Omental fat pad (tissue), 4 donors: ENCODE results near the gene SF3B4. TPM values are rescaled to one million over a fixed set of nuclear protein-coding genes. Genes with fewer than 3 reads are reported as not detected.

Experiments used
- ATAC-seq: fragments of 150-250 bp; one replicate; pipeline ENCODE4 v1.9.1; 2016; ENCODE audit warnings: mild to moderate bottlenecking, moderate library complexity; ENCODE audit not compliant: low FRiP score
- DNase-seq: peaks from one replicate; pipeline ENCODE4 v3.0.0-alpha.2; 2019; ENCODE audit warnings: low spot score
- total RNA-seq, 4 donors: library from RNA; depleted of rRNA; stranded (reverse); fragments of >200 nt; gene quantifications; one replicate each; pipeline ENCODE4 v1.1.0, GENCODE V29; 2016
- TF ChIP-seq, protein P1 (sequence below), 3 donors: fragments of 450-650 bp; IDR thresholded peaks; one replicate each; pipeline ENCODE4 v1.5.1; 2016 to 2017; ENCODE audit warnings: antibody characterized with exemption in 3 of 3, mild to moderate bottlenecking in 3 of 3, moderate library complexity in 2 of 3

SF3B4 gene
- total RNA-seq, 4 donors from 2014 or later, result 6.0 to 17.4 (median 9.7) TPM

DNA sequence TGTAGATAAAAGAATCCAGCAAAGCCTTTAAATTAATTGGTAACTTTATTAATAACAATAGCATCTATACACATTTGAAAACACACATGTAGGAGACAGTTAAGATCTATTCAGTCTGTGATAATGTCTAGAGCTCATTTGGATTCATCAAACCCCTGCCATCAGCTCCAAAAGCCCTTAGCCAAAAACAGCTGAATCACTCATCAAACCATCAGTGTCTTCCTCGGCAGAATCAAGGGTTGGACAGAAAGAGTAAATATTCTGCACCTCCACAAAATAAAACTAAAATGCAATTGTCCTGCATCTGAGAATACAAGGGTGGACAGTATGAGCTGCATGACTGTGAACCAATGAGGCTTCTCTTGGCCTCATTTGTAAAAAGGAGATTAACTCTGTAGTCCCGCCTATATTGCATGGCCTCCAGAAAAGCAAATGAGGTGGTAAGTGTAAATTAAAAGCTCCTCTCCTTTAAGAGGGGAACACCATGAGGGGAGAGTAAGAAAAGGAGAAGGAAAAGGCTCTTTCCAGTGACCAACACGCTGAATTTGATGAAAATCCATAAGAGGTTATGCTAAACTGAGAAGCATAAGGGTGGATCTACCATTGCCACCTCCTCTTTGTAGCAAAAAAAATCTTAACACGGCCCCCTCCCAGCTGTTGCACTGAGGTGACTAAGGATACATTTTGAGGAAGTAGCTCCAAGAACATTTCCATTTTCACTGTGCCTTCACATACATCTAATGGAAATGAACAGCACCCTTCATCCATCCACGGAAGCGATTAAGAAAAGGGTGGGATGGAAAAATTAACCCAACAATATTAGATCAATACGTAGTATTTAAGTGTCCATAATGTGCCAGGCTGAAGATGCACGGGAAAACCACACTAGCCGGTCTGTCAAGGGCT lies 42.9 kb downstream of the SF3B4 start:
- DNase-seq (no peak), ATAC-seq (no peak)
- TF ChIP-seq, protein P1, sequence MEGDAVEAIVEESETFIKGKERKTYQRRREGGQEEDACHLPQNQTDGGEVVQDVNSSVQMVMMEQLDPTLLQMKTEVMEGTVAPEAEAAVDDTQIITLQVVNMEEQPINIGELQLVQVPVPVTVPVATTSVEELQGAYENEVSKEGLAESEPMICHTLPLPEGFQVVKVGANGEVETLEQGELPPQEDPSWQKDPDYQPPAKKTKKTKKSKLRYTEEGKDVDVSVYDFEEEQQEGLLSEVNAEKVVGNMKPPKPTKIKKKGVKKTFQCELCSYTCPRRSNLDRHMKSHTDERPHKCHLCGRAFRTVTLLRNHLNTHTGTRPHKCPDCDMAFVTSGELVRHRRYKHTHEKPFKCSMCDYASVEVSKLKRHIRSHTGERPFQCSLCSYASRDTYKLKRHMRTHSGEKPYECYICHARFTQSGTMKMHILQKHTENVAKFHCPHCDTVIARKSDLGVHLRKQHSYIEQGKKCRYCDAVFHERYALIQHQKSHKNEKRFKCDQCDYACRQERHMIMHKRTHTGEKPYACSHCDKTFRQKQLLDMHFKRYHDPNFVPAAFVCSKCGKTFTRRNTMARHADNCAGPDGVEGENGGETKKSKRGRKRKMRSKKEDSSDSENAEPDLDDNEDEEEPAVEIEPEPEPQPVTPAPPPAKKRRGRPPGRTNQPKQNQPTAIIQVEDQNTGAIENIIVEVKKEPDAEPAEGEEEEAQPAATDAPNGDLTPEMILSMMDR (IDR thresholded peaks at IDR 0.05), result no peak

DNA sequence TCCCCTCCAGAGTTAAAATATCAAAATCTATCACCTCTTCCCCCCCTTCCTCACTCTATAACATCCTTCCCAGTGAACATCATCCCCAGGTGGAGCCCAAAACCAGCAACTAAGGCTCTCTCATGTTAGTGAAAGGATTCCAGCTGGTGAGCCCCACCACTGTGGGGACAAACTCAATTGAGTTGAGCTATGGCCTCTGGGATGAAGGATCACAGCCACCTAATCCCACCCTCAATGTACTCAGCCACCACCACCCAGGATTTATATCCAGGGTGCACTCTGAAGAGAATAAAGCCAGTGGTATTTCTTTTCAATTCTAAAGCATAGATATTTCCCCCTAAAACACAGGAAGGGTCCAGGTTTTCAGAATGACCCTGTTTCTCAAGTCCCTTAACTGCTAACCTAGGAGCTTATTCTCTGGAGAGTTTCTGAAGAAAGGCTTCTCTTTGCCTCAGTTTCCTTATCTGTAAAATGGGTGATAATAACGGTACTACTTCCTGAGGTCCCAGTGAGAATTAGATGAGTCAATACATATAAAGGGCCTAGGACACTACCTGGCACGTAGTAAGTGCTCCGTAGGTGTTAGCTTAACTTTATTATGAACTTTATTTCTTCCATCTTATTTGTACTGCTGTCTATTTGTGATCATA lies 43.9 kb downstream of the SF3B4 start:
- DNase-seq, result no peak
- ATAC-seq, result no peak
- TF ChIP-seq, protein P1 (IDR thresholded peaks at IDR 0.05), result no peak

DNA sequence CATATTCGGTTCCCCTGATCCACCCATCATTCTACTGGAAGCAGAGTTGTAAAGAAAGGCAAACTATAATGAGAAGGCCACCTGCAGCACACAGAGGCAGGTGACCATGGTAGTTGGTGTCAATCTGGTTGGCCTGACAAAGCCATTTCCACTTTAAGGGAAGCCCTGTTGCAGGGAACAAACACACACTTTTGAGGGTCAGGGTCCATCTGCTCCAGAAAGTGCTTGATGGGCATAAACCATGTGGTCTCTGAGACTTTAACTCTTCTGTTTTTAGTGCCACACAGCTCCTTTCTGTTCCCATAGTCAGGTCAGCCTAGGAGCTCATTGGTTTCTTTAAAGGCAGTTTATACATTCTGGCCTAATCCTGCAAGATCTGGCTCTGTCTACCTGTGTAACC lies 45.7 kb downstream of the SF3B4 start:
- TF ChIP-seq, protein P1 (IDR thresholded peaks at IDR 0.05), result no peak
- ATAC-seq (no peak), DNase-seq (no peak)

DNA sequence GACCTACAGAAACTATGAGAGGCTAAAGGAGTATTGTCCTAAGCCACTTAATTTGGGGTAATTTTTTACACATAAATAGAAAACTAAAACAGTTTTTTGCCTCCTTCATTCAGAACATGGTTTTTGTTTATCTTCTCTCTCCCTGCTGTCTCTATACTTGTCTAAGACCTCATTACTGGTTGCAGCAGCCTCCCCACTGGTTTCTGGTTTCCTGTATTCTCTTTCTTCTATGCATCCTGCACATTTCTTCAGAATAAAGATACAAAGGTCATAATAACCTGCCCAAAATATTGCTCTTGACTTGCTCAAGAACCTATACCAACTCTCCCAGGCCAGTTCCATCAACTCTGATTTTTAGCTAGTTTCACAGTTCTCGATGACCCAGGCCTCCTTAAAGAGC lies 48.0 kb downstream of the SF3B4 start:
- ATAC-seq (no peak), DNase-seq (no peak)
- TF ChIP-seq, protein P1 (IDR thresholded peaks at IDR 0.05), result no peak

DNA sequence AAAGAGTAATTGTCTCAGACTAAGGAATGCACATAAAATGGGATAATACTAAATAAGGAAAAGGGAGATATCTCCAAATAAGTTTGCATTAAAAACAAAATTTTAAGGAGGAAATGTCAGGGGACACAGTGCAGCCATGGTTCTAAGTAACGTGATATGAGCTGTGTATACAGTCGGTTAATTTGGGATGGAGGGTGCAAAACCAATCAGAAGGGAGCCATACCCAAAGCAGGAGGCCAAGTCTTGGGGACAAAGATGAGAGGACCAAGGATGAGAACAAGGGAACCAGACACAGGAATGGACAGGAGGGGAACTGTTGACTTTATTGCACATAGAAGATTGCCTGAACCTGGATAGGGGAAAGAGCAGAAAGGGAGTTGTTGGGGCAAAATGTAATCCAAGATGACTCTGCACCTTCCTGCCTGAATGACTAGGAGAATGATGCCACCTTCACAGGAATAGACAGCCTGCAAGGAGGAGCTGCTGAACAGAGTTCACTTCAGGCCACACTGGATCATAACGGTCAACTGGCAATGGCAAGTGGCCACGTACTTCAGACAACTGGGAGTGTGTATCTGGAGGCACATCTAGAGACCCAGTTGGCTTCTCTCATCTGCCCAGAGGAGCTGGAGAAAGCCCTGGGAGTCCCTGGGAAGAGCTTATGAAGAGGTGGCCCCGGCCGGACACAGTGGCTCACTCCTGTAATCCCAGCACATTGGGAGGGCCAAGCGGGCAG lies 50.2 kb downstream of the SF3B4 start:
- no peak for DNase-seq
- TF ChIP-seq, protein P1 (IDR thresholded peaks at IDR 0.05), result no peak
- ATAC-seq, result no peak

Other genes starting within 250 kb of the SF3B4 start
- 10 to 100 TPM in 2 of 4 donors, 1 to 10 TPM in 2; 2.5 to 63.8 (median 12.2) TPM for gene FCGR1A, start 145.1 kb downstream of the SF3B4 start, total RNA-seq
- gene BOLA1, start 28.2 kb downstream of the SF3B4 start, total RNA-seq, result 10 to 100 TPM; 11.5 to 28.8 (median 25.5) TPM
- gene SV2A, start 10.0 kb downstream of the SF3B4 start, total RNA-seq, result 1 to 10 TPM in 1 of 4 donors, under 1 TPM in 3; 0.48 to 1.3 (median 0.70) TPM
- gene MTMR11, start 9.1 kb upstream of the SF3B4 start, total RNA-seq, result 1 to 10 TPM; 3.2 to 4.8 (median 4.5) TPM
- 10 to 100 TPM; 17.0 to 37.9 (median 27.5) TPM for gene OTUD7B, start 82.9 kb upstream of the SF3B4 start, total RNA-seq
- 10 to 100 TPM; 18.0 to 42.1 (median 31.1) TPM for gene VPS45, start 140.0 kb upstream of the SF3B4 start, total RNA-seq
- 10 to 100 TPM; 16.5 to 68.6 (median 32.8) TPM for gene PLEKHO1, start 222.1 kb upstream of the SF3B4 start, total RNA-seq